GM21723 (cell line): ENCODE results near the gene TSEN2.
"Not testable (repeated sequence)": the region's sequence is repeated elsewhere in the genome, so short reads cannot be mapped to it uniquely, and the experiment has no call there.

Experiments used
- ATAC-seq: cut with Tn5 transposase; IDR thresholded peaks from one replicate; pipeline ENCODE4 v1.9.1; 2021; ENCODE audit warnings: mild to moderate bottlenecking, moderate library complexity; ENCODE audit not compliant: unreplicated experiment

TSEN2 gene

GRCh38 chr3:12499474-12499873 lies 15.2 kb downstream of the TSEN2 start:
- no peak for ATAC-seq

GRCh38 chr3:12501360-12502020 lies 17.2 kb downstream of the TSEN2 start:
- no peak for ATAC-seq

DNA sequence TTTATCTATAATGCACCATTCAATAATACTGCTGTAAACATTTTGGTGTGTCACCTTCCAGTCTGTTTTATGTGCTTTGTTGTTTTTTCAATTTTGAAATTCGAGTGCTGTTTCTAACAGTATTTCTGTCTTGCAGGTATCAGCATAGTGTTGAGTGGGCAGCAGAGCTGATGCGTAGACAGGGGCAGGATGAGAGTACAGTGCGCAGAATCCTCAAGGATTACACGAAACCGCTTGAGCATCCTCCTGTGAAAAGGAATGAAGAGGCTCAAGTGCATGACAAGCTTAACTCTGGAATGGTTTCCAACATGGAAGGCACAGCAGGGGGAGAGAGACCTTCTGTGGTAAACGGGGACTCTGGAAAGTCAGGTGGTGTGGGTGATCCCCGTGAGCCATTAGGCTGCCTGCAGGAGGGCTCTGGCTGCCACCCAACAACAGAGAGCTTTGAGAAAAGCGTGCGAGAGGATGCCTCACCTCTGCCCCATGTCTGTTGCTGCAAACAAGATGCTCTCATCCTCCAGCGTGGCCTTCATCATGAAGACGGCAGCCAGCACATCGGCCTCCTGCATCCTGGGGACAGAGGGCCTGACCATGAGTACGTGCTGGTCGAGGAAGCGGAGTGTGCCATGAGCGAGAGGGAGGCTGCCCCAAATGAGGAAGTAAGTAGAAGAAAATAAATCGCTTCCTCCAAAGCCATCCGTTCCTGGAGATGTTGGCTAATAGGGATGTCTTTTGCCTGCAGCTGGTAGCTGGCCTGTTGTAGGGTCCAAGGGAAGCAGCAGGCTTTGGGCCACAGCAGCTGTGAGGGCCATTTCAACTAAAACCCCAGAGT lies 19.1 kb downstream of the TSEN2 start:
- no peak for ATAC-seq

DNA sequence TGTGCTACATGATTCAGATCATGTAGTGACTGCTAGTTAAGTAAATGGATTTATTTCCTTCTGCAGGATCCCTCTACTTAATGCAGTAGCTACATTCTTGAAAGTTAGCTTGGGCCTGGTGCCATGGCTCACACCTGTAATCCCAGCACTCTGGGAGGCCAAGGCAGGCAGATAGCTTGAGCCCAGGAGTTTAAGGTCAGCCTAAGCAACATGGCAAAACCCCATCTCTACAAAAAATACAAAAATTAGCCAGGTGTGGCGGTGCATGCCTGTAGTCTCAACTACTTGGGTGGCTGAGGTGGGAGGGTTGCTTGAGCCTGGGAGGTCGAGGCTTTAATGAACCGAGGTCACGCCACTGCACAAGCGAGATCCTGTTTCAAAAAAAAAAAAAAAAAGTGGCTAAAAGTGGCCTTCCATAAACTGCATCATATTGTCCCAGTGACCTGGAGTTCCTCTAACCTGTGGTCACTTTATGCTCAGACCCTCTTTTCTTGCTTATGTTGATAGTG lies 22.0 kb downstream of the TSEN2 start:
- no peak for ATAC-seq

GRCh38 chr3:12507591-12508281 lies 23.5 kb downstream of the TSEN2 start:
- no peak for ATAC-seq

DNA sequence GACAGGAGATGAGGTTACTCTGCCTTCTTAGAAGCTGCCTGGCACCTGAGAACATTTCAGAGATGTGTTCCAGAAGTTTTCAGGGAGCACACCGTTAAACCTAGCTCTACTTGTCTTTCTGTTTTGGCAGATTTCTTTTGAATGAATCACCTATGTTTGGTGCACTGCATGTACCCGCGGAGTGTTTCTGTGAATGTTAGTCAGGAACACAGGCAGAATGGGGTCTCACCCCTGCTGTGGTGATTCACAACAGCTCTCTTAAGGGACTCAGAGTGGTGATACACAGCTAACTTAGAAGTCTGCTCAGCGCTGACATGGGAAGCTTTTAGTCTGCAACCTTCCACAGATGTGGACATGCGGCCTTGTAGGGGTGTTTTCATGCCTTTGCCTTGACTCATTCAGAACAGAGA lies 24.0 kb downstream of the TSEN2 start:
- no peak for ATAC-seq

GRCh38 chr3:12509466-12509865 lies 25.2 kb downstream of the TSEN2 start:
- no peak for ATAC-seq

DNA sequence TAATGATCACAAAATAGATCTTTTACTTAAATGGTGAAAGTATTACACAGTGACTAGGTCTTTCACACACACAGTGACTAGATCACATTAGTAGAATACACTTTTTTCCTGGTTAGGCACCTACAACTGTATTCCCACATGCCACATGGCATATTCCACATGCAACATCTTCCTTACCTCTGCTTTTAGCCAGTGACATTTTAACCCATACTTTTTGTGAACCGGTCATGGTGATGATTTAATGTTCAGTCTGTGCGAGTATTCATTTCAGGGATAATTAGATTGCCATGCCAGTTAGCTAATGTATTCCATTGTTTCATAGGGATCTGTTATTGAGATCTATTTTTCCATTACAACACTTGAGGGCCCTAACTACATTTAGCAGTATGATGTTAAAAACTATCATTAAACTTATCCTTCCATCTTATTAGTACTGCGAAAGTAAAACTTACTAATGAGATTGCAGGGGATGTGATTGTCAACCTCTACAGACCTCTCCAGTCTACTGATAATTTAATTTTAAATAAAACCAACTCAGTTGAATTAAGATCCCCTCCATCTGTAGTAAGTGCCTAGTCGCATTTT lies 28.3 kb downstream of the TSEN2 start:
- no peak for ATAC-seq

DNA sequence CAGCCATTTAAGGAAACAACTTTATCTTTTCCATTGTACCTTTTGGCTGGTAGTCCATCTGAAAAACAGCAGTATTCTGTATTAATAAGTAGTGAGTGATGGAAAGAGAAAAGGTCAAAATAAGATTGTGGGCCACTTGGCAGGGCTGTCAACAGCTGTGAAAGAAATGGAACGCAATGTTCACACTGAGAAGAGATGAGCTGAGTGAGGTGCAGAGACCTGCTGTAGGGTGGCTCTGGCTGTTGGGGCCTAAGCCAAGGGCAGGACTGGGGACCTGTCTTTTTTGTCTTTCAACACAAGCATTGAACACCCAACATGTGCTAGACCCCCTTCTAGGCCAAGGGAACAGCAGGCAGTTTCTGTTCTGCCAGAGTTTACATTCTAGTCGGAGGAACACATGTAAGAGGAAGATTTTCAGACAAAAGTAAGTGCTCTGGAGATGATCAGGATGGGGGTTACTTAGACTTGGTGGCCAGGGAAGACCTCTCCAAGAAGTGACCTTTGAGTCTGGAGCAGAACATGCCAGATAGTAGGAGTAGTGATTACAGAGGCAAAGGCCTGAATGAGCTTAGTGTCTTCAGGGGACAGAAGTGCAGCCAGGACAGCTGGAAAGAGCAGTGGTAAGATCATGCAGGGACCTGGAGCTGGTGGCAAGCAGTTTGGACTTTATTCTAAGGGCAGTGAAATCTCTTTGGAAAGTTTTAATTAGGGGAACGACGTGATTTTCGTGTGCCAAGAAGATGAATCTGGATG lies 29.6 kb downstream of the TSEN2 start:
- no peak for ATAC-seq

DNA sequence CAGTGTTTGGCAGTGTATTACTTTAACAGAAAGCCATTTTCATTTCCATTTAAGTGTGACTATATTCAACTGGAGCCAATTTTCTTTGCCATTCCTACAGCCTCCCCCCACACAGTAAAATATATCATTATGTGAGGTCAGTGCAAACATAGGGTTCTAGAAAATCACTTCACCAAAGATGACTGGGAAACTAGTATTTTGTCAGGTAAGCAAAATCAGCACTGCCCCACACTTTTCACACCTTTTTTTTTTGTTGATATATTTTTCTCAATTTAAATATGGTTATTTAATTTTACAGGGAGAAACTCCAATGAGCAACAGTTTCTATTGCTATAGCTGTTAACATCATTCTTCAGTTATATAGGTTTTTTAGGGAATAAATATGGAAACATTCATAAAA lies 31.4 kb downstream of the TSEN2 start:
- no peak for ATAC-seq

GRCh38 chr3:12516873-12517272 lies 32.6 kb downstream of the TSEN2 start:
- no peak for ATAC-seq

- no peak for ATAC-seq
Measured at GRCh38 chr3:12518261-12519028, 34.2 kb downstream of the TSEN2 start.

- ATAC-seq, result no peak
Measured at GRCh38 chr3:12521010-12521409, 36.7 kb downstream of the TSEN2 start.

GRCh38 chr3:12522721-12523120 lies 38.4 kb downstream of the TSEN2 start:
- no peak for ATAC-seq

GRCh38 chr3:12527757-12528143 lies 43.5 kb downstream of the TSEN2 start:
- ATAC-seq, result no peak

- no peak for ATAC-seq
Measured at GRCh38 chr3:12532182-12532581, 47.9 kb downstream of the TSEN2 start.

DNA sequence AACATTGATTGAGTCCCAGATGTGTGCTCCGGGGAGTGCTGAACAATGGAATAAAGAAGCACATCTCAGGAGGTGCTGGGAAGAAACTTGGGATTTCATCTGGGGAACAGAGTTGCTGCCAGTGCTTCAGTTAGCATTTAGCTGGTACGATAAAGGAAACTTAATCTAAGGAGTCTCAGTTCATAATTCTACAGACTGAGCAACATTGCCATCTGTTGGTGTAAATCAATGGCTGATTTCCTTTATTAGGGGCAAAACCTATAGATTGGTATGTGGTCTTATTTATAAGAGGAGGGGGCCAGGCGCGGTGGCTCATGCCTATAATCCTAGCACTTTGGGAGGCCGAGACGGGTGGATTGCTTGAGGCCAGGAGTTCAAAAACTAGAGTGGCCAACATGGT lies 52.1 kb downstream of the TSEN2 start:
- no peak for ATAC-seq

DNA sequence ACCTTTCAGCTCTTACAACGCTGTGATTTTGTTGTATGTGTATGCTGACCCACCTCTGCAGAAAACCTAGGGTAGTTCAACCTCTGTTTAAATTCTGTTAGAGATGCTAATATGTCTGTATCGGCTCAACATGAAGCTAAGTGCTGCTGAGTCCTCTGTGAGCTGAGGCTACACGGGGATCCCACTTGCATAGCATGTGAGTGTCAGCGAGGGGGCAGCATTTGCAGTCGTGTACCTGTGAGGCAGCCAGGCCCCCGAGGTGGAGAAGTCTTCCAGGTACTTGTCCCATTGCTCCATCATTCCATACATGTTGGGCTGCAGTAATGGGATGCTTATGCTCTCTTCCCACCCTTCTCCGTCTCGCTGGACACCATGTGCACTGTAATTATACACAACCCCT lies 57.3 kb downstream of the TSEN2 start:
- ATAC-seq, result no peak

GRCh38 chr3:12543497-12543896 lies 59.2 kb downstream of the TSEN2 start:
- ATAC-seq, result not testable (repeated sequence)
